ENCODE measurements around the gene RERE.
"Not testable (repeated sequence)": the region's sequence is repeated elsewhere in the genome, so short reads cannot be mapped to it uniquely, and the experiment has no call there.

Gene RERE

DNA sequence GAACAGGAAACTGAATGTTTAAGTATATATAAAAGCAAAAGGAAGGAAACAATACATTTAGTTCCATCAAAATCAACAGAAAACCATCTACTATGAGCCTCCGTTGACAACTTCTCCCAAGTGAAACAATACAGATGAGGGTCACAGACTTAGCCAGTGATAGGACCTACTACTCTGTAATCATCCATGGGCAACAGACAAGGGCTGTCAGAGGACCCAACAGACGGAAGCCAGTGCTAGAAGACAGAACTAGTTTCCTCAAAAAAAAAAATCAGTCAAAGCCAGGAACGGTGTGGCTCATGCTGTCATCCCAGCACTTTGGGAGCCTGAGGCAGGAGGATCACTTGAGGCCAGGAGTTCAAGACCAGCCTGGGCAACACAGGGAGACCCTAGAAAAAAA is 20.6 kb downstream of the RERE start:
- DNase-seq = no peak

DNA sequence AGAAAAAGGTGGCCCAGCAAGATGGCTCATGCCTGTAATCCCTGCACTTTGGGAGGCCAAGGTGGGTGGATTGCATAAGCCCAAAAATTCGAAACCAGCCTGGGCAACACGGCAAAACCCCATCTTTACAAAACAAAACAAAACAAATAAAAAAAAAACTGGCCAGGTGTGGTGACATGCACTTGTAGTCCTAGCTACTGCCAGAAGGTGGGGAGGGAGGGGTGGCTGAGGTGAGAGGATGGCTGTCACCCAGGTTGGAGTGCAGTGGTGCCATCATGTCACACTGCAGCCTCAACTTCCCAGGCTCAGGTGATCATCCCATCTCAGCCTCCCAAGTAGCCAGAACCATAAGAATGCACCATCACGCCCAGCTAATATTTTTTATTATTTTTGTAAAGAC is 22.8 kb downstream of the RERE start:
- no peak for DNase-seq

DNA sequence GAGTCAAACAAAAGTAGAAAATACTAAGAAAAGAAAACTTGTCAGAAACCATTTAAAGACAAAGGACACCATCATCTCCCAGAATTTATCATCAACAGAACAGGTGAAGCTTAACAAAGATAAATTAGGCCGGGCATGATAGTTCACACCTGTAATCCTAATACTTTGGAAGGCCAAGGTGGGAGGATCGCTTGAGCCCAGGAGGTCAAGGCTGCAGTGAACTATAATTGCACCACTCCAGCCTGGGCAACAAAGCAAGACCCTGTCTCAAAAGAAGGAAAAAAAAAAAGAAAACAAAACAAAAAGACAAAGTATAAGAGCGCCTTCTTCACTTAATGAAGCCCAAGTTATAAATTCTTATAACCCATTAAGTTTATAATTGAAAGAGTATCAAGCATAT is 25.6 kb downstream of the RERE start:
- DNase-seq = no peak

DNA sequence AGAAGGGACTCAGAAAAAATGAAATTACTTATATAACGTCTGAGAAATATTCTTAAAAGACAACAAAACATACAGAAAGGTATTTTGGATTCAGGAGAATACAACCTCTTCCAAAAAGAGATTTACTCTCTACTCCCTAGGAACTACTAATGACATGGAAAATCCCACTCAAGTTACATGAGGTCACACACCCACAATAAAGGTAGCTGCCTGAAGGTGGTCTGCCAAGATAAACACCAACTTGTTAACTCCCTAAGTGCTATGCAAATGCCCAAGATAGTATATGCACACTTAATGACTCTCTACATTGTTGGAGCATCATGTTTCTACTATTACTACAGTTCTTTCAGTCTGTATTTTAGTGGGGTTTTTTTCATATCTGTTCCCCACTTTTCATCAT is 26.5 kb downstream of the RERE start:
- no peak for DNase-seq

DNA sequence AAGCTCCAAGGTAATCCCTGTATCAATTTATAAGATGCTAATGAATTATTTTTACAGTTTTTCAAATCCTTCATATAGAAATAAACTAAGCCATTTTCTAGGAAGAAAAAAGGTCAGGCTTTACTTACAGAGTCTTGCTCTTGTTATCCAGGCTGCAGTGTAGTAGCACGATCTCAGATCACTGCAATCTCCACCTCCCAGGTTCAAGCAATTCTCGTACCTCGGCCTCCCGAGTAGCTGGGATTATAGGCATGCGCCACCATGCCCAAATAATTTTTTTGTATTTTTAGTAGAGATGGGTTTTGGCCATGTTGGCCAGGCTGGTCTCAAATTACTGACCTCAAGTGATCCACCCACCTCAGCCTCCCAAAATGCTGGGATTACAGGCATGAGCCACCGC is 27.0 kb downstream of the RERE start:
- no peak for DNase-seq

DNA sequence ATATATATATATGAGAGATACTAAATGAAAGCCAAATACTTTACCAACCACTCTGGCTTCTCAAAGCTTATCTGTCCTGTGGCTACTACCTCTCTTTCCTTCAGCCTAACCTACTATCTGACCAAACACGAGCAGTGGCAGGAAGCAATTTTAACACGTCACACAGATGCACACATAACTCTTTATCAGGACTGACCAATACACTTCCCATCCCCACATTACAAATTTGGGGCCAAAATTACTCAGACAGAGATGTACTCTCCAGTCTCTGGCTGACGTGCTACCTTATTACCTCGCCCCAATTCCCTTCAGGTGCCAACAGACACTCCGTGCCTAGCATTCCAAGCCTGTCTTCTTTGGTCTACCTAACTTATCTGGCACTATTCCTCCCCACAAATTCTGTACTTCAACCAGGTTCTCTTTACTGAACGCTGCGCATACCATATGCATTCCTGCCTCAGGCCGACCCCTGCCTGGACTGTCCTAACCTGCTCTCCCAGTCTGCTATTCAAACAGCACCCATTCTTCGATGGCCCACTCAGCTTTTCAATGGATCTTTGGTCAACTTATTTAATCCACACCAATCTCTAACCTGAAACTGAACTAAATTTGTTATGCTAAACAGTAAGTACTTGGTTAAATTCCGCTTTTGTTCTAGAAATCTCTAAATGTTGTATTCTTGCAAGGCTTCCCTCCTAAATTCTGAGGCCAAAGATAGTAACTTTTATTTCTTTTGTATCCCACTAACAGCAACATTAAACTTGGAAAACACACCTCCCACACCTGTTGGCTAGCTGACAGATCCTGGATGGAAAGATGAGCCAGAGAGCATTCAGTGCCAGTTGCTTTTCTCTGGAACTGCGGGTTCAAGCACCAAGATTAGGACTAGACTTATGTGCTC is 27.9 kb downstream of the RERE start:
- no peak for DNase-seq

DNA sequence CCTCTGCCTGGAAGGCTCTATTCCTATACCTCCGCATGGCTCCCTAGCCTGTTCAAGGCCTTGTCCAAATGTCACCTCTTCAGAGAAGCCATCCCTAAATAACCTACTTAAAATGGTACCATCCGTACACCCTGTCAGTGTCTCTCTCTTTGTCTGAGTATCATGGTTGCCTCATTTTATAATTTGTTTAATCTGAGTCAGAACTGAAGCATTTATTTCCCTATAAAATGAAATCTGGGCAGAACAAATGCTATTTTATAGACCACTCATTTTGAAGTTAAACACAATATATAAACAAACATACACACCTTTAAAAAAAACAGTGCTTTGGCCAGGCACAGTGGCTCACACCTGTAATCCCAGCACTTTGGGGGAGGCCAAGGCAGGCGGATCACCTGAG is 30.2 kb downstream of the RERE start:
- no peak for DNase-seq

DNA sequence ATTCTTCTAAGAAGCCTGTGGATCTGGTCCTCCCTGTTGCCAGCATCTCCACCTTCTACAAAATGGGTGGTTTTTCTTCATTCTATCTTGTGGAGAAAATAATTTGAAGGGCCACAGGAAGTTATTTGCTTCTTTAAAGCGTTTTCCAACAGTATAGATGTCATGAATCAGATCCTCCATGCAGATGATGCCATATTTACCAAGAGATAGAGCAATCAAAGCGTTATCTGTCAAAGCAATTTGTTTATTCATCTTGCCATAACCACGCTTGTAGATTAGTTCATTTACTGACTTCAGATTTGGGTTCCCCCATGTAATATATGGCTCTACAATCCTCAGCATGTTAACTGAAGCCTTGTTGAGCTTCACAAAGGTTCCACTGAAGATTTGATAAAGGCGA is 31.2 kb downstream of the RERE start:
- not testable (repeated sequence) for DNase-seq

DNA sequence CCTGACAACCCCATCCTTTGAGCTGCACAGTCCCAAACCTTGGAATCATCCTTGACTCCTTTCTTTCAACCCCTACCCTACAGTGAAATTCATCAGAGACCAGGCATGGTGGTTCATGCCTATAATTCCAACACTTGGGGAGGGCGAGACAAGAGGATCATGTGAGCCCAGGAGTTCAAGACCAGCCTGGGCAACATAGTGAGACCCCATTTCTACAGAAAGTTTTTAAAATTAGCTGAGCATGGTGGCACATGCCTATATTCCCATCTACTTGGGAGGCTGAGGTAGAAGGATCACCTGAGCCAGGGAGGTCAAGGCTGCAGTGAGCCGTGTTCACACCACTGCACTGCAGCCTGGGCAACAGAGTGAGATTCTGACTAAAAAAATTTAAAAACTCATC is 34.5 kb downstream of the RERE start:
- no peak for DNase-seq

DNA sequence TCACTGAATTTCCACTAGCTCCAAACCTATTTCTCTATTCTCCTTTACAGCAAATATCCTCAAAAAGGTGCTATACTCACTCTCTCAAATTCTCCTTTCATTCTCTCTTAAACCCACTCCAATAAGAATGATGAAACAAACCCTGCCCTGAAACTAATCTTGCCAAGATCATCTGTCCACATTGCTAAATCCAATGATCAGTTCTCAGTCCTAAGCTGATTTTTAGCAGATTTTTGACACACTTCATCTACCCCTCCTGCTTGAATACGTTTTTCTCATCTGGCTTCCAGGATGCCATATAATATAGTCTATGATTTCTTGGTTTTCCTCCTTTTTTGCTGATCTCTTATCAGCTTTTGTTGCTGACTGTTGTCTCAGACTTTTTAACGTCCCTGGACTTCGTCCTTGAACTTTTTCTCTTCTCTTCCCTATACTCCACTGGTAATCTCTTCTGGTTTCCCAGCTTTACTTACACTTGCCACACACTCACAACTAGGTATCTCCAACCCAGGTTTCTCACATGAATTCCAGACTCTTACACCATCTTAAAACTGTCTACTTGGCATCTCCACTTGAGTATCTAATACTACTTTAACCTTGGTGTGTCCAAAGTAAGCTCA is 35.3 kb downstream of the RERE start:
- DNase-seq = no peak

DNA sequence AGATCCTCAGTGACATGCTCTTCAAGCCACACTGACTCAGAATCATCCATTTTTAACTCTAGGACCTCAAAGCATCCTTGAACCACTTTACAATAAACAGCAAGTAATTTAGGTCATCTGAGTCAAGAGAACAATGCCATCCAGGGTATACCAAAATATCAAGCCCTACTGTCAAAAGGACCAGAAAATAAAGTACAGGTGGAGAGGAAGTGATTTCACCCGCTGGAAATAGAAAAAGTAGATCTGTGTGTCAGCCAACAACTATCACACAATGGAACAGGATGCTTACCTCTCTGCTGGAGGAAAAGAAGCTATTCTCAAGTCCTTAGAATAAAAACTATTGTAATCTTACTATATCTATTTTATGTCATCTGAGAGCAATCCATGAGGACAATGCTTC is 37.0 kb downstream of the RERE start:
- no peak for DNase-seq

DNA sequence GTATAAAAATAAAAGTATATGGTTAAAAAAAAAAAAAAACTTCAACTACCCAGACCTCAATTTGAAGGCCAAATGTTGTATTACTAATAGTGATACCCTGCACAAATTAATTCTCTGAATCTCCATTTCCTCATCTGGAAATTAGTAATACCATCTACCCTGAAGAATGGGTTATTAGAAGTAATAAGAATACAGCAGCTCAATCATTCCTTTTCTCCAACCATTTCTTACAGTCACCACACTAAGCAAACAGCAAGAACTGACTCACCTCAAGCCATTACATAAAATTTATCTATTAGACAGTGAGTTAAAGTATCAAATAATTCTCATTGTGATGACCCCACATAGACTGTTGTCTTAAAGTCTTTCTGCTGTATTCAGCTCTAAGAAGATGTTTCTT is 39.6 kb downstream of the RERE start:
- DNase-seq = no peak

DNA sequence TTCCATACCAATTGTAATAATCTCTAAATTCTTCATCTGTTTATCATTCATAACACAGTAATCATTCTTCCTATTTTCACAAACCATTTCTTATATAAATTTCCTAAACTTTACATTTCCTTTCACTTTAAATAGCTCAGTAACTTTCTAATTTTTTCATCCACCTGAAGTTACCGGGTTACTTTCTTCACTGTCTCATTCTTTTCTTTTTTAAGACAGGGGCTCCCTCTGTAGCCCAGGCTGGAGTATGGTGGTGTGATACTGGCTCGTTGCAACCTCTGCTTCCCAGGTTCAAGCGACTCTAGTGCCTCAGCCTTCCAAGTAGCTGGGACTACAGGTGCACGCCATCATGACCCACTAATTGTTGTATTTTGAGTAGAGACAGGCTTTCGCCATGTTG is 41.3 kb downstream of the RERE start:
- DNase-seq = no peak

DNA sequence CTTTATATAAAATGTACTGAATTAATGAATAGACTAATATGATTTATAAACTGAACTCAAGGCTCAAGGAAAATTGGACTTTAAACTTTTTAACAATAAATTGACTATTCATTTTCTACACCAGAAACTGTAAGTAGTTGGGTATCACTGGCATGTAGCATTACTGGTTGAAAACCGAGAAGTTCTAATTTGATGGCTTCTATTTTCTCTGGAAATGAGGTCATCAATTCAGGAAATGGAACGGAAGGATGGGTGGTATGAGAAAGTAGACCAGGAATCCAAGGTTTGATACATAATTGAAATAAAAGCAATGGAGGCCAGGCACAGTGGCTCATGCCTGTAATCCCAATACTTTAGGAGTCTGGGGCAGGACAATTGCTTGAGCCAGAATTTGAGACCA is 50.4 kb downstream of the RERE start:
- no peak for DNase-seq

DNA sequence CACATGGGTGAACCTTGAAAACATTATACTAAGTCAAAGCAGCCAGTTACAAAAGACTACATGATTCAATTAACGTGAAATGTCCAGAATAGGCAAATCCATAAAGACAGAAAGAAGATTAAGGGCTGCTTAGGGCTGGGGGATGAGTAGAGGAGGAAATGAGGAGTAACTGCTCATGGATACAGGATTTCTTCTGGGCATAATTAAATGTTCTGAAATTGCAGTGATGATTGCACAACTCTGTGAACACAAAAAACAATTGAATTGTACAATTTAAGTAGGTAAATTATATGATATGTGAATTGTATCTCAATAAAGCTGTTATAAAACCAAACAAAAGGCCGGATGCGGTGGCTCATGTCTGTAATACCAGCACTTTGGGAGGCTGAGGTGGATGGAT is 52.2 kb downstream of the RERE start:
- no peak for DNase-seq

DNA sequence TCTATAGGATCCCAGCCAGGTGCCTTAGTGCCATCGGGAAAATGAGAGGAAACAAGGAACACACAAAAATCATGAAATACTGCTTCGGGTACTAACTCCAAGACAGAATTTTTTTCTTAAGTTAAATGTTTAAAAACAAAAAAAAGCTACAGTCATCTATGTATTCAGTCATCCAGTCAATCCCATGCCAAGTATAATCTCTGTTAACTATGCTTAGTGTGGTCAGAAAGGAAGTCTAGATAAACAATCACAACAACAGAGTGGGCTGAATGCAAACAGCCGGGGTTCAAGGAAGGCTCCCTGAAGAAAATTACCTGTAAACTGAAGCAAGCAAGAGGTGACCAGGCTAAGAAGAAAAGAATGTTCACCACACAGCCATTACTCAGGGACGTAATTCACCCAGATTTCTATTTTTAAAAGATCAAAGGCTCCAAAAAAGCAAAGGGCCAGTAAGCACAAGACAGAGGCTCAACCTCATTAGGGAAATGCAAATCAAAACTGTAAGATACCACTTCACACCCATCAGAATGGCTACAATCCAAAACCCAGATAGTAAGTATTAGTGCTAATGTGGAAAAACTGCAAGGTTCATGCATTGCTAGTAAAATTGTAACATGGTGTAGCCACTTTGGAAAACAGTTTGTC is 53.0 kb downstream of the RERE start:
- no peak for DNase-seq

DNA sequence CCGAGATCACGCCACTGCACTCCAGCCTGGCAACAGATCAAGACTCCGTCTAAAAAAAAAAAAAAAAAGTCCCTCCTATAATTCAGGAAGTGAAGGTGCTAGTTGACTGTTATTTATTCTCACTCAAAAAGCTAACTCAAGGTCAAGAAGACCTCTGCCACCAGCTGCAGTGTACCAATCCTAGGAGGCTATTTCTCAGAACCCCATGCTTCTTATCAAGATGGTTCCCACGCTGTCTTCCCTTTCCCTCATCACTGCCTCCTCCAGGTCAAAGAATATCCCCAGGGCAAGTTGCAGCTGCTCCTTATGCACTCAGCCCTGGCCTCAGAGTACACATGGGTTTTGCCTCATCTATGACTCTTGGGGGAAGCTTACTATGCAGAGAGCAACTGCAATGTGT is 53.6 kb downstream of the RERE start:
- DNase-seq = no peak

DNA sequence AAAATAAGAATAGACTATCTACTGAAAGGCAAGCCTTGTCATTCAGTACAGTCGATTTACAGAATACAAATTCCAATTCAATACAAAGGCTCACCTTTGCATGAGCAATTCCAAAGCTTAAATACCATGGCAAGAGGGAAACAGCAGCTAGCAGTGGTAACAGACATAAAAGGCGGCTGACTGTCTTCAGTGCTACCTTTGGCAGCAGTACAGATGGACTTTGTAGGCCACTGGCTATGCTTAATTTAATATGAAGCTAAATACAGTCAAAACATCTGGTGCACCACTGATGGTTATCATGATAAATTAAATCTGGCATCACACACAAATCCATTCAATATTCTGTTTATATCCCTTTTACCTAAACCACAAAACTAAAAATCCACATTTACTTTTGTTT is 62.4 kb downstream of the RERE start:
- no peak for DNase-seq

DNA sequence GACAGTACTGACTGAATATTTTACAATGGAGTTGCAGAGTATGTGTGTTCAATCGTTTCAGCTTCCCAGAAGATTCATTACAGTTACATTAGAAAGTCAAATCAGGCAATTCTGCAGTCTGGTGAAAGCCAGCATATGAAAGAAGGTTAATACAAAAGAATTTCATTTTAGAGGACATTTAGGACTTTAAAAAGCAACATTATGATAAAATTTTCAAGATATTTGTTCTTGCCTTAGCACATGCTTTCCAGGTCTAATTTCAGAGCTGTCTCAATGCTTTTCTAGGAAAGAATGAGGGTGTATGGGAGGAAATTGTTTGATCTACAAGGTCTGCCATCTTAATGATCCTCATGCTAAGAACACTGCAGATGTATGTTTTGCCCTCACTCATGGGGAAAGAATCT is 63.2 kb downstream of the RERE start:
- DNase-seq = no peak

DNA sequence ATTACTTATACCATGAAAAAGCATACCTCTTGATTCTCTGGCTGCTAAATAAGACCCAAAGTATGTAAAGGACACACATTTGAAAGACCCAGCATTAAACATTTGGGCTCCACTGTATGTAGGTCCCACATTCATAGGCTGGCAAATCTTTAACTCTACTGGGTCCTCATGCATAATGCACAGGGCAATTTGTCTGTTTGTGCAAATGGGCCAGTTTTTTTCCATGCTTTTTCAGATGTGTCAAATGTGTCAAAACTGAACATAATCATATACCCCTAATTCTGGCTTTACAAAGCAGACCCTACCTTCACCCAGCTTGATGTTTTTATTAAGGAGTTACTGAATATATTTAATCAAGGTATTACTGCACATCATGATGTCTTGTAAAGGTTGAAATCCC is 63.7 kb downstream of the RERE start:
- DNase-seq = no peak

DNA sequence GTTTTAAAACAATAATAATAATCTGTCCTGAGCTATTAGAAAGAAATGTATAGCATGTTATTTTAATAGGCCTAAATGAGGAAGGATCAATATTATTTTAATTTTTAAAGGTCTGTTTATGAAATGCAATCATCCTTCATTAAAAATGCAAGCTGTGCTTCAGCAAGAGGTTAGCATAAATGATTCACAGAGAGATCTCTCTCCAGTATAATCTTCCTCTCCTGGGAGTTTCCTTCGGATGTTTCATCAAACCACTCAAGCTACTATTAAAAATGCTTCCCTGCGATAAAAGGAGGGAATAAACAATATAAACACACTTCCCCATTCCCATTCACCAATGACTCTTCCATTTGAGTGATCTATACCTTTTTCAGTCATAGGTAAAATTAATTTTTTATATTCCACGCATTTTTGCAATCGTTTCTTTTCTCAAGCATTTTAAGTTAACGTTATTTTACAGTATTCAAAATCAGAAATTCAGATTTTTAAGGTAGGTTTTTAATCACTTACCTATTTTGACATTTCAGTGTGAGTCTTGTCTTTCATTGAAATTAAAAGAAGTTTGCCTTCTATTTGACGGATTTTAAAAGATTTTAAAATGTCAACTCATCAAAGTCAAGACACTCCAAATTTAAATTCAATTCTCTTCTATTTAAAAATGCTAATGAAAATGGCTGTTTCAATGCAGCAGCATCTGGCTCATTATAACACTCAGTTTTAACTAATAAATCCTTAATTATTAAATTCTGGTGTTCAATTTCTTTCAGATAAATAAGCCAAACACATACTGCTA is 64.3 kb downstream of the RERE start:
- no peak for DNase-seq

DNA sequence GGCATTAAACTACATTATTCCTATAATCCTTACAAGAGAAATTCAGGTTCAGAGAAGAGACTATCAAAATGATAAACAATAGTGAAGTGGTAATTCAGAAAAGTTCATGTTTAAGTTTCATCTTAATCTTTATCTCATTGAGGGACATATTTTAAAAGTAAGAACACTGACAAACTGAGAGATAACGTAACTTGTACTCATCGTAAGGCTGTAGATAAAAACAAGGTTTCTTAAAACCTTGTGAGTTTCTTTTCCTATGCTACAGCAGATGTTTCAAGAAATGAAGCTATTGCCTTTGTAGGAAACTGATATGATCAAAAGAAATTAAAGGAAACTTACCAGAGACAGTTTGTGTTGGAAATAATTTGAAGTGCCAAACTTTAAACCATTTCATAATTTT is 65.0 kb downstream of the RERE start:
- DNase-seq = no peak

DNA sequence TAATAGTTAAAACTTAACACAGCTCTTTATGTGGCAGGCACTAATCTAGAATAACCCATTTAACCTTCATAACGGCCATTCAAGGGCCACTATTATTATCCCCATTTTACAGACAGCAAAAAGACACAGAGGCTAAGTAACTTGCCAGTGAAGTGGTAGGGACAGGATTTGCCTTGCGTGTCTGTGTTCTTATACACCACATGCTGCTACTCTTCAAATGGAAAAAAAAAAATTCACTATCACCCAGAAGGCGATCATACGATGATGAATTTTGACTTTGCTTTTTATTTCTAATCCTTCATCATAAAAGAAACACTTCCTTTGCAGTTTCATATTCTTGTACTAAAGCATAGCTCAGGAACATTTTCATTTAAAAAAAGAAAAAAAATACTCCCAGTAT is 65.5 kb downstream of the RERE start:
- DNase-seq = no peak
